ENCODE measurements around the gene ZMIZ1. TPM values are rescaled to one million over a fixed set of nuclear protein-coding genes. Genes with fewer than 3 reads are reported as not detected.

The ZMIZ1 gene
- polyA plus RNA-seq, 1 donor from 2014 or later = 26.8 TPM

DNA sequence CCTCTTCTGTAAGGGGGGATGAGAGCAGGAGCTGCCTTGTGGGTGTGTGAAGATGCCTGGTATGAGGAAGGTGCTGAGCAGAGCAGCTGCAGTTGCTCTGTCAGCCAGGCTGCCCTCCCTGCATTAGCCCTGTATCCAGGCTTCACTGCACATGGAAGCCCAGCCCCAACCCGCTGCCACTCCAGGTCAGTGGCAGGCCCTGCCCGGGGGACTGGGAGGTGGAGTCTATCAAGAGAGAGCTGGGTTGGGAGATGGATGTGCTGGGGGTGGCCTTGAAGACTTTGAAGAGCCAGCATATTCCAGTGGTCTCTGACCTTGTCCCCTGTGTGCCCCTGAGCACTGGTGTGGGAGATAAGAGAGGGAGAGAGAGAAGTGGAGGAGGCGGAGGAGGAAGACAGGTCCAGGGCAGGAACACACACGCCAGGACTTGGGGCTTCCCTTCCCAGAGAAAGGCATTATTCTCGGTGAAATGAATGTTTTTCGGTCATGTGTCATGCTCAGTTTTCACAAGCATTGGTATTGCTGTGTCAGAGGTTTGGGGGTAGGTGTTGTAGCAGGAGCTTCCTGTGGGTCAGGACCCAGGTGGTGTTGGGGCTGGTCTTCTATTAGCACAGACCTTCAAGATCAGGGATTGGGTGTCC is 281.1 kb downstream of the ZMIZ1 start:
- Histone ChIP-seq H3K27ac (ENCODE audit: low read length) (no peak overlapping the region), H3K36me3 (ENCODE audit: insufficient read depth, low read length) (no peaks in the 10 kb centered on the region), H3F3A (ENCODE audit: insufficient read depth, low read length, poor library complexity, severe bottlenecking) (no peaks in the 10 kb centered on the region), H3K4me3 (ENCODE audit: low read length) (no peak overlapping the region), H4K20me1 (ENCODE audit: insufficient read depth) (no peaks in the 10 kb centered on the region), H3K9ac (ENCODE audit: low read length) (no peak overlapping the region), H2AFZ (ENCODE audit: low read depth, low read length) (no peak overlapping the region), H3K79me2 (replicated peaks; ENCODE audit: insufficient read depth, low read length) (no peaks in the 10 kb centered on the region), H3K4me2 (ENCODE audit: low read length) (no peak overlapping the region), H3K9me3 (ENCODE audit: low read length) (no peaks in the 10 kb centered on the region), H3K27me3 (ENCODE audit: insufficient read depth, low read depth, low read length) (no peaks in the 10 kb centered on the region), H3K9me2 (ENCODE audit: insufficient read depth, low read length) (no peaks in the 10 kb centered on the region)
- TF ChIP-seq, protein P1, sequence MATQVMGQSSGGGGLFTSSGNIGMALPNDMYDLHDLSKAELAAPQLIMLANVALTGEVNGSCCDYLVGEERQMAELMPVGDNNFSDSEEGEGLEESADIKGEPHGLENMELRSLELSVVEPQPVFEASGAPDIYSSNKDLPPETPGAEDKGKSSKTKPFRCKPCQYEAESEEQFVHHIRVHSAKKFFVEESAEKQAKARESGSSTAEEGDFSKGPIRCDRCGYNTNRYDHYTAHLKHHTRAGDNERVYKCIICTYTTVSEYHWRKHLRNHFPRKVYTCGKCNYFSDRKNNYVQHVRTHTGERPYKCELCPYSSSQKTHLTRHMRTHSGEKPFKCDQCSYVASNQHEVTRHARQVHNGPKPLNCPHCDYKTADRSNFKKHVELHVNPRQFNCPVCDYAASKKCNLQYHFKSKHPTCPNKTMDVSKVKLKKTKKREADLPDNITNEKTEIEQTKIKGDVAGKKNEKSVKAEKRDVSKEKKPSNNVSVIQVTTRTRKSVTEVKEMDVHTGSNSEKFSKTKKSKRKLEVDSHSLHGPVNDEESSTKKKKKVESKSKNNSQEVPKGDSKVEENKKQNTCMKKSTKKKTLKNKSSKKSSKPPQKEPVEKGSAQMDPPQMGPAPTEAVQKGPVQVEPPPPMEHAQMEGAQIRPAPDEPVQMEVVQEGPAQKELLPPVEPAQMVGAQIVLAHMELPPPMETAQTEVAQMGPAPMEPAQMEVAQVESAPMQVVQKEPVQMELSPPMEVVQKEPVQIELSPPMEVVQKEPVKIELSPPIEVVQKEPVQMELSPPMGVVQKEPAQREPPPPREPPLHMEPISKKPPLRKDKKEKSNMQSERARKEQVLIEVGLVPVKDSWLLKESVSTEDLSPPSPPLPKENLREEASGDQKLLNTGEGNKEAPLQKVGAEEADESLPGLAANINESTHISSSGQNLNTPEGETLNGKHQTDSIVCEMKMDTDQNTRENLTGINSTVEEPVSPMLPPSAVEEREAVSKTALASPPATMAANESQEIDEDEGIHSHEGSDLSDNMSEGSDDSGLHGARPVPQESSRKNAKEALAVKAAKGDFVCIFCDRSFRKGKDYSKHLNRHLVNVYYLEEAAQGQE (IDR thresholded peaks at IDR 0.05; ENCODE audit: borderline replicate concordance) = no peak
- no peak for TF ChIP-seq TAF1 (IDR thresholded peaks at IDR 0.05; ENCODE audit: low read depth)
- TF ChIP-seq MXI1 (conservative IDR thresholded peaks at IDR 0.05; ENCODE audit: poor library complexity, severe bottlenecking) = no peak
- TF ChIP-seq RAD21 (conservative IDR thresholded peaks at IDR 0.05) = no peak
- no peak for TF ChIP-seq EP300 (conservative IDR thresholded peaks at IDR 0.05; ENCODE audit: poor library complexity, severe bottlenecking)
- TF ChIP-seq, protein P2, sequence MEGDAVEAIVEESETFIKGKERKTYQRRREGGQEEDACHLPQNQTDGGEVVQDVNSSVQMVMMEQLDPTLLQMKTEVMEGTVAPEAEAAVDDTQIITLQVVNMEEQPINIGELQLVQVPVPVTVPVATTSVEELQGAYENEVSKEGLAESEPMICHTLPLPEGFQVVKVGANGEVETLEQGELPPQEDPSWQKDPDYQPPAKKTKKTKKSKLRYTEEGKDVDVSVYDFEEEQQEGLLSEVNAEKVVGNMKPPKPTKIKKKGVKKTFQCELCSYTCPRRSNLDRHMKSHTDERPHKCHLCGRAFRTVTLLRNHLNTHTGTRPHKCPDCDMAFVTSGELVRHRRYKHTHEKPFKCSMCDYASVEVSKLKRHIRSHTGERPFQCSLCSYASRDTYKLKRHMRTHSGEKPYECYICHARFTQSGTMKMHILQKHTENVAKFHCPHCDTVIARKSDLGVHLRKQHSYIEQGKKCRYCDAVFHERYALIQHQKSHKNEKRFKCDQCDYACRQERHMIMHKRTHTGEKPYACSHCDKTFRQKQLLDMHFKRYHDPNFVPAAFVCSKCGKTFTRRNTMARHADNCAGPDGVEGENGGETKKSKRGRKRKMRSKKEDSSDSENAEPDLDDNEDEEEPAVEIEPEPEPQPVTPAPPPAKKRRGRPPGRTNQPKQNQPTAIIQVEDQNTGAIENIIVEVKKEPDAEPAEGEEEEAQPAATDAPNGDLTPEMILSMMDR (IDR thresholded peaks at IDR 0.05; ENCODE audit: poor library complexity, severe bottlenecking) = no peak
- no peak for TF ChIP-seq POLR2AphosphoS5 (IDR thresholded peaks at IDR 0.05)
- TF ChIP-seq SMC3 (conservative IDR thresholded peaks at IDR 0.05; ENCODE audit: poor library complexity) = no peak

DNA sequence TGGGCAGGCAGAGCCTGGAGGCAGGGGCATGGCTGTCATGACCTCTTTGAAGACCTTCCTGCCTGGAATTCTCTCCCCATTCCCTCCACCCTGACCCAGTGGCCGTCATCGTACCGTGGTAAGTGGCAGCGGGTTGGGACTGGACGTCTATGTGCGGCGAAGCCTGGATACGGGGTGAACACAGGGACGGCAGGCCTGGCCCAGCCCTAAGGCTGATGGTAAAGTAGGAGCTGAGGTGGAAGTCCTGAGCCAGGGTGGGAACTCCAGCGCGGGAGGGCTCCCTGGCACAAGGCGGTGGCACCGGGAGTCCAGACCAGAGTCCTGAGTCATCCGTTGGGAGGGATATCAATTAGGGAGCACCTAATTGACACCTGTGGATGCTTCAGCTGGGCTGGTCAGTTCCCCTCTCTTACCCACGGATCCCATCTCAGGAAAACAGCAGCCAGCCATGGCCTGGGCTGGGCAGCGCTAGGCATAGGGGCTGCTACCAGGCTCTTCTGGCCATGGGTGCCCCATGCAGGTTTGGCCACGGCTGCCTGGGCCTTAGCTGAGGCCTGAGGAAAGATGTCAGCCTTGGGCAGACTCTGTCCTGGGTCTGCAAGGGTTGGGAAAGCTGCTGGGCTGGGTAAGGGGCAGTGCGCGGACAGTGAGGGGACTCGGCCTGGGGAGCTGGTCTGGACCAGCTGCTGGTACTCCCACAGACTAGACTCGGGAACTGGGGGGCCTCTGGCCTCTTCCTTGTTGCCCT is 281.8 kb downstream of the ZMIZ1 start:
- no peaks in the 10 kb centered on the region for H4K20me1 ChIP-seq (ENCODE audit: insufficient read depth)

More for the DNA sequence above, 281.8 kb downstream of the ZMIZ1 start:
- H3K4me2 ChIP-seq (ENCODE audit: low read length) = no peak overlapping the region
- no peaks in the 10 kb centered on the region for H3K9me2 ChIP-seq (ENCODE audit: insufficient read depth, low read length)
- no peak overlapping the region for H3K9ac ChIP-seq (ENCODE audit: low read length)
- H3K27ac ChIP-seq (ENCODE audit: low read length) = no peak overlapping the region
- H3K36me3 ChIP-seq (ENCODE audit: insufficient read depth, low read length) = no peaks in the 10 kb centered on the region
- H3K9me3 ChIP-seq (ENCODE audit: low read length) = no peaks in the 10 kb centered on the region
- H2AFZ ChIP-seq (ENCODE audit: low read depth, low read length) = no peak overlapping the region
- no peak for TF ChIP-seq EZH2 (IDR thresholded peaks at IDR 0.05; ENCODE audit: borderline replicate concordance, insufficient read depth, low read length, poor library complexity, severe bottlenecking)
- TF ChIP-seq RAD21 (conservative IDR thresholded peaks at IDR 0.05) = no peak
- TF ChIP-seq POLR2AphosphoS5 (IDR thresholded peaks at IDR 0.05) = no peak
- H3K4me3 ChIP-seq (ENCODE audit: low read length) = no peak overlapping the region
- no peaks in the 10 kb centered on the region for H3K27me3 ChIP-seq (ENCODE audit: insufficient read depth, low read depth, low read length)
- H3K79me2 ChIP-seq (replicated peaks; ENCODE audit: insufficient read depth, low read length) = no peaks in the 10 kb centered on the region
- no peaks in the 10 kb centered on the region for H3F3A ChIP-seq (ENCODE audit: insufficient read depth, low read length, poor library complexity, severe bottlenecking)
